ENCODE measurements around the gene HMCN2.

- TF ChIP-seq EZH2phosphoT487 (IDR thresholded peaks at IDR 0.05; ENCODE audit: insufficient read depth, low read depth) (no peak), EZH2 (IDR thresholded peaks at IDR 0.05; ENCODE audit: insufficient read depth, poor library complexity, severe bottlenecking) (no peak)
Observed at GRCh38 chr9:130429831-130430230, 164.3 kb downstream of the HMCN2 start.

Data from GM23248 (cell line).